GM21526 (cell line): ENCODE measurements around the gene HOXB4.

ENCODE experiments used
- ATAC-seq: cut with Tn5 transposase; IDR thresholded peaks from one replicate; pipeline ENCODE4 v1.9.1; 2021; ENCODE audit warnings: moderate library complexity; ENCODE audit not compliant: unreplicated experiment, low FRiP score

Gene HOXB4

DNA sequence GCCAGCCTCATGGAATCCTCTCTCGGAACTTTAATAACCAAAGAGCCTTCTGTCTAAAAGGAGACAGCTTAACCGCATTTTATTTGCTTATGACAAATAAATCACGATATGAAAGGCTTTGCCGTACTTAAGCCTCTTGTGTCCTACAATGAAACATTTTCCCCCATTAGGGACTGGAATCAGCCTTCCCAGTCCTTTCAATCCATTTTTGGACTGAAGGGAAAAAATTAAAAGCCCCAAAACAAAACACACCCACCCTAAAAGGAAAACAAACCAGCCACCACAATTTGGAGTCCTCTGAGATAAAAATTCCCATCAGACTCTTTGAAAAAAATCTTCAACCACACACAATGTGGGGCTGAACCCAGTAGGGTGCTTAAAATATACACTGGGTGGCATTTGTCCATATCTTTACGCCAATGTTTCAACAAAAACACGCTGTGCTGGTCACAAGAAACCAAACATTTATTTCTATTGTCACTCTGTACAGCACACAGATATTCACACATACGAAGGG, 3.0 kb downstream of the HOXB4 start:
- no peak for ATAC-seq

DNA sequence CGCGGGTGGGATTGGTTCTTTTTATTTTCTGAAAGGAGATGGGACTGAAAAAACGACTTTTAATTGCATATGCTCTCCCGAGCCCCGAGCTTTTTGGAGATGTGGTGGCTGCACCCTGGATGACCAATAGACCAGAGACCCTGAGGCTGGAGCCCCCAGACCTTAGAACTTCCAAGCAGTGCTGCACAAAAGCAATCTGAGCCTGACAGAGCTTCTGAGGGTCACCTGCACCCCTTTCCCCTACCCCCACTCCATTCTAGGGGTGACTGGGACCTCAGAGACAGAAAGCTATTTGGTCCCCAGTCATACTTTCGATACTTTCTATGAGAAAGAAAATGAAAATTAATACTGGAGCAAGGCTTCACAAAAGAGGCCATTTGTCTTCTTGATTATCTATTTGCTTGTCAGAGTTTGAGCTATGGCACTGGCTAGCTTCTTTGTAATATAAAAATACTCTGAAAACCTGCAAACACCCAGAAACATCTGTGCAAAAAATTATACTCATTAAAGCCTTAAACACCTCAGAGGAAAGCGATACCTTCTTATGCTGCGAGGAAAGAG, 3.6 kb downstream of the HOXB4 start:
- no peak for ATAC-seq

DNA sequence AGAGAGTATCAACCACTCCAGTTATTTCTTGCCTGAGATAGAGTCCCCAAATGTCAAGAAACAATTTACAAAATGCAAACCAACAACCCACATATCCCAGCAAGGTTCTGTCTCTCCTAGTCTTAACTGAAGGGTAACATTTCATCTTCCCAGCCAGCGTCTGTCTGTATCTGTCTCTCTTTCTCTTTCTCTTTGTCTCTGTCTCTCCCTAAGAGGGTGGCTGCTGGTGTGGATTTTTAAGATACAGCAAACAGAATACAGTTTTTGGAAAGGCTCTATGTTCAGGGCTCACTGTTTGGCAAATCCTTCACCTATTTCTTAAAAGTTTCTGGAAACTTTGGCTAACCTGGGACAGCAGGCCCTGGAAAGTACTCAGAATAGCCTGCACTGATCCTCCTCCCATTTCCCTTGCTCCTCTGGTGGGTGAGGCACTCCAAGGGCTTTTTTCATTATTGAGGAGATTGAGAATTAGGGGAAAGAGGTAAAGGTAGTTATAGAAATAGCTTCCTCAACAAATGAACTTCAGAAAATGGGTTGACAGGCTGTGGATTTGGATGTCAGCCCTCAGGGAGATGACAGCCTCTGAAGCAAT, 6.2 kb downstream of the HOXB4 start:
- ATAC-seq = no peak

DNA sequence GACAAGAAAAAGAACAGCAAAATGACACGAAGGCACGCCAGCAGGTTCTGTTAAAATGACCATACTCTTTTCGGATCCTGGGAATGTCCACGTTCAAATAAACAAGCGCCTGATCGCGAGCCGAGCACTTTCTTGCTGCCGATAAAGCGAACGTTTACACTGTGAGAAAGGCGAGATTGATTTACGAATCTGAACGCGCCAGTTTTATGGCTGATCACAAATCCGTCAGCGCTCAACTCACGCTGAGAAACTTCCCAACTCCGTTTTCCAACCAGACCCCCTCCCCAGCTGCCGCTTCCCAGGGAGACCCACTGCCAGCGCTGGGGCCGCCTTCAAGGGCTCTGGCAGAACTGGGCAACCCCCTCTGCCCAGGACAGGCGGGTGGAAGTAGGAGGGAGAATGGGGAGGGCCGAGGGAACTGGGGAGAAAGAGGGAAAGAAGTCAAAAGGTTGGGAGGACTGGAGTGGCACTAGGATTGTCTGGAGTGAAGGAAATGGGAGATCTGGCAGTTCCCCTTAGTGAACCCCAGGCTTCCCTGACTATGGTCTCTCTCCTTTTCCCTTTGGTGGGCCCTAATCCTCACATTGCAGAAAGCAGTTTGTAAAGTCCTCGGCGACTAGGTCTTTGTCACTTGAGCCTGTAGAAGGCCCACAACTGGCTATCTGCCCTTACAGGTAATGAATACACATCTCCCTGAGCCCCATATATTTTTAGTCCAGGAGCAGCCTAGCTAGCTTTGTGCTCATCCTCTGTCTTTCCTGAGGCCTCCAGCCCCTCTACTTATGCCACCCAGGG, 6.9 kb downstream of the HOXB4 start:
- no peak for ATAC-seq

DNA sequence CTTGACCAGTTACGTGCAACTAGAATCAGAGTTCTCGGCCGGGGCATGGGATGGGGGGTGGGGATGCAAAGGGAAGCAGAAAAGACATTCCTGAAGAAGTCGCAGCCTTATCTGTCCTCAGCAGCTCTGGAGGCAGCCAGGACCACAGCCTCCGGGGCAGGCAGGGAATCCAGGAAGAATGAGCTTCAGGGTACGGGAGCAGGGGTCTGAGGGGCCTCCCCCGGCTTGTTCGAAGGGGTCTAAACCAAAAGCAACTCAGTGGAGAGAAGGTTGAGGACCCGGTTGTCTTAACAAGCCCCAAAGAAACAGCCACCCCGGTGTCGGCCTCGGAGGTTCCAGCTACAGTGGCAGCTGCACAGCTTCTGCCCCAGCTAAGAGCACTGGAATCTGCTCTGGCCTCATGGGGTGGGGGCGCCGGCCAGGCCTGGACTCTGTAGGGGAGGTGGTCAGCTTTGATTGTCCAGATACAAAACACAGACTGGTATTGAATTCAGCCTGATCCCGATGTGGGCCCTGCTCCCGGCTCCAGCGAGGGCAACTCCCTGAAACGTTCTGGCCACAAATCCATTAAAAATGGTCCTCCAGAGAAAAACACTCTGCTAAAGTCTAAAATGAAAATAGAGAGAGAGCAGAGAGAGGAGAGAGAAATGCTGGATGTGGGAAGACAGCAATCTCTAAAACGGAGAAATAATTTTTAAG, 7.7 kb downstream of the HOXB4 start:
- ATAC-seq = no peak

DNA sequence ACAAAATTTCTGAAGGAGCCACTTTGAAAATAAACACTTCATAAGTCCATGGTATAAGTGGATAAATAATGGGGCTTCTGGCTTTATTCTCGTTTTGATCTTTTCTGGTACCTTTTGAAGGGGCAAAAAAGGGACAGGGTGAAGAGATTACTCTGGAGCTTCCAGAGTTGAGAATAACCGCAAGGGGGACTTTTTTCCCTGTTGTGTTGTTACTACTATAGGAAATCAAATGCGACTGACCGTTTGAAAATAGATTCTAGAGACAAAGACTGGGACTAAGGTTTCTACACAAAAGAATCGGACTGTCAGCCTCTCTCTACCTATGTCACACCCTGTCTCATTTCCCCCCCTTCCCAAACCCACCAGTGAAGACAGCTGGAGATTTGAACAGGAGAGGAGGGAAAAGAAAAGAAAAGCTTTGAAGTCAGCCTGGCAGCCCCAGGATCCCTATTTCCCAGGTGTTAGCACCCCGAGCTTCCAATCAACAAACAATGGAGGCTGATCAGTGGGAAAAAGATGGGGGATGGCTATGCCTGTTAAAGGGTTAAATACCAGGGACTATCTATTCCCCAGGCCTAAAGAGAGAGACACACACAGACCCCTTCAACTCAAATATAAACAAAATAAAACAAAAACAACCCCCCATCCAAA, 8.4 kb downstream of the HOXB4 start:
- no peak for ATAC-seq

DNA sequence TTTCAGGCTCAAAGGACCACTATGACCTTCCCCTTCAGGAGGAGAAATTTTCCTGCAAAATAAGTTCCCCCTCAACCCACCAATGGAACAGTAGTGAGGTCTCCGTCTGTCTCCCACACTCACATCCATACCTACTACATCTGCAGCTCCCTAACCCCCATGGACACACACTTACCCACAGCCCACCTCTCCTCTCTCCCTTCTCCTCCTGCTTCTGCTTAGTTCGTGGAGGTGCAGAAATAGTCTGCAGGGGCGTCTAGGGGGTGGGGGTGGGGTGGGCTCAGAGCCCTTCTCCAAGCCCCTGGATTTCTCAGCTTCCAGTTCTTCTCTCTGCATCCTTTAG, 8.9 kb downstream of the HOXB4 start:
- no peak for ATAC-seq

DNA sequence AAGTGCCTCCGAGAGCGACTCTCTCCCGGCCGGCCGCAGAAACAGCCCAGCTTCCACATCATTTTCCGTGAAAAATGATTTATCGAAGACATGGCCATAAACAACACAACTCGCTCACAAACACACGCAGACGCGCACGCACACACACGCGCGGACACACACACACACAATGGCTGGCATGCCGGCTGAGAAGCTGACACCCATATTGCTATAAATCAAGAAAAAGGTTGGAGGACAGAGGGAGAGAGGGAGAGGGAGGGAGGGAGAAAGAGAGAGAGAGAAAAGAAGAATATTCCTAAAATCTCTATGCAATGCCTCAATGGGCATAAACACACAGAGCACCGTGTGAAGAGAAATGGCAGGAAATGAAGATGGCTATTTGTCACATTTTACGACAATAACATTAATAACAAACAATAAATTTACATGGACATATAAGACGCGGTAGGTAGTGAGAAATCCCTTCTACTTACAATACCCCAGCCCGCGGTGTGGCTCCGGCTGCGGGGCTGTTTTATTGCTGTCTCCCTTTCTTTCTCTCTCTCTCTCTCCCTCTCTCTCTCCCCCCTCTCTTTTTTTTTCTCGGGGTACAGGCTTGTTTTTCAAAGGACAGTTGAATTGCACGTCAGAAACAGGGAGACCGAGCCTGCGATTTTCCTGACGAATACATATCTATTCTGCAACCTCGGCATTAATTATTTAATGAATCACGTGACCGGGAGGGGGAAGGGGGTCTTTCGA, 9.5 kb downstream of the HOXB4 start:
- ATAC-seq = no peak

DNA sequence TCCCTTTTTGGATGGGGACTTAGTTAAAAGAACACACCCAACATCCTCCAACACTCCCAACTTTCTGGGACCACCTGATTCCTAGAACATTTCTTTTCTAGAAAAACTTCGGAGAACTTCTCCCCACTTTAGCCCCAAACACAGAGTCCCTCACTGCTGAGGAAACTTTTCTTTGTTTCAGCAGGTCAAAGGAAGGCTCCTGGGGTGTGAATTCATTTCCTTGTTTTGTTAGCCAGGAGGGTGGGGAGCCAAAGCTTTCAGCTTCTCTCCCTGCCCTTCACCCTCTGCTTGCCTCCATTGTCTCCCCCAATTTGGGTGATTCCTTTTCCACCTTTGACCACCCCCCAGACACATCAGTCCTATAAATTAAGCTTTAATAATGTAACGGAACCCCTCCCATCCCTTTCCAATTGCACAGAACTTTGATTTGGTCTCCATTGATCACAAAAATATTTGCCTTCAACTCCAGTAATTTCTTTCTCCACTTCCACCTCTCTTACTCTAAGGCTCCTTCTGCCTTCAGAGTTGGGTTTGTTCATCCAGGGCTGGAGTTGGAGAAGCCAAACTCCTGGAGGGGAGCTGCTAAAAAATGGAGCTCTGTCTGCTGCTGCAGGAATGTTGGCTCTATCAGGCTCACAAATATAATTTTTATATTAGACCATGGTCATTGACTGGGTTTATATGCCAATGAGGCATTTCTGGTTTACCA, 10.3 kb downstream of the HOXB4 start:
- no peak for ATAC-seq

DNA sequence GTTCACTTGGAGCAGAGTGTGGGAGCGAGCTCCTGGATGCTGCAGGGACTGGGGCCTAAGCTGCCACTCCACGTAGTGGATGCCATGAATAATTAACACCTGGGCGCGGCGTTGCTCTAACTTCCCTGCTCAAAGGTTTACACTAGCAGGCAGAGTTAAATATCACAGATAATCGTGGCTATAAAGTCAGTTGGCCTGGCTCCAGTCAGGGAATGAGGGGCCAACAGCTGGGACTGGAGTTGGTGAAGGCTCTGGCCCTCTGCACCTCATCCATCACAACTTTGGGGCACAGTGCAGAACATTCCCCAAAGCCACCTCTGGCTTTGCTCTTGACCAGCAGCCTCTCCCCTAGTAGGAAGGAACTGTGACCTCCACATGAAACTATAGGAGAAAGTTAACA, 10.9 kb downstream of the HOXB4 start:
- ATAC-seq = no peak

DNA sequence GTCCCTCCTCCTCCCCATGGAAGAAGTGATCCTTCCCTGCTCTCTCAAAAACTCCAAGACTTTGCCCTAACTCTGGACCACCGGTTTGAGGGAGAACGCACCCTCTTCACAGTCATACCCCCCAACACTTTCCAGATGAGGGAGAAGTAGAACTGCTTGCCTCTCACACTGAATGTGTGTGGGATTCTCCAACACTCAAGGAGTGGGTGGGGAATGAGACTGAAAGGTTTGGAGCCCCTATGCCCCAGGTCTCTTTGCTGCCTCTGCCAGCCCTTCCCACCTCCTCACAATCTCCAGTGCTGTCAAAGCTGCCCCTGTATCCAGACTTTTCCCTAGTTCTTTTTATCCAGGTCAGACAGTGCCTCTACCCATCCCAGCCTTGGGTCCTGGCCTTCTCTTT, 11.4 kb downstream of the HOXB4 start:
- ATAC-seq = no peak

DNA sequence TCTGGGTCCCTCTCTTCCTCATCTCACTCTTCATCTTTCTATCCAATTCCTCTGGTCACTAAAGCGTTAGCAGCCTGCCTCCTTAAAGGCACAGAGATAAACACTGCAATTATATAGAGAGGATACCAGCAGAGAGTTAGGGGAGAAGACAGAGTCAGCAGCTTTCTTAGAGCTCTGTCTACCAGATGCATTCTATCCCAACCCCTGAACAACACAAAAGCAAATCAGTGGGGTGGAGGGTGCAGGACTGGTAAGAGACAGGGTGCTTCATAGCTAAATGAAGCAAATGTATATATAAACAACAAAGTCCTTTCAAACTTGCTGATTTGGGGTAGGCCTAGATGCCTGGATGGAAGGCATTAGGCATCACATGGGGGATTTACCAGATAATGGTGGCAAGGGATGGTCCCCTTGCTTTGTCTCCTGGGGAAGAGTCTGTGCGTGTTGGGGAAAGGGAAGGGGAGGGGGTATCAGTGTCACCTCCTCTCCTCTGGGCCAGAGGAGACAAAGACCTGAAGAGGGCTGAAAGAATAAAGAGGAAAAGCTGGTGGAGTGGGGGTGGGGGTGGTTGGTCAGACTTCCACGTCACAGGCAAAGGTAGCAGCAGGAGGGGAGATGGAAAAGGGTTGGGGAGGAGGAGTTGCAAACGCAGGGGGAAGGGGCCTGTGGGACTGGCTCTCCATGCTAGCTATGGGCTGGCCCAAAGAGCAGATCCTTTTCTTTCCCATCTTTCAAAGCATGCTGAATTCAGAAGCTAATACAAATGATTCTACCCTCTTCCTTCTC, 12.0 kb downstream of the HOXB4 start:
- ATAC-seq = no peak

DNA sequence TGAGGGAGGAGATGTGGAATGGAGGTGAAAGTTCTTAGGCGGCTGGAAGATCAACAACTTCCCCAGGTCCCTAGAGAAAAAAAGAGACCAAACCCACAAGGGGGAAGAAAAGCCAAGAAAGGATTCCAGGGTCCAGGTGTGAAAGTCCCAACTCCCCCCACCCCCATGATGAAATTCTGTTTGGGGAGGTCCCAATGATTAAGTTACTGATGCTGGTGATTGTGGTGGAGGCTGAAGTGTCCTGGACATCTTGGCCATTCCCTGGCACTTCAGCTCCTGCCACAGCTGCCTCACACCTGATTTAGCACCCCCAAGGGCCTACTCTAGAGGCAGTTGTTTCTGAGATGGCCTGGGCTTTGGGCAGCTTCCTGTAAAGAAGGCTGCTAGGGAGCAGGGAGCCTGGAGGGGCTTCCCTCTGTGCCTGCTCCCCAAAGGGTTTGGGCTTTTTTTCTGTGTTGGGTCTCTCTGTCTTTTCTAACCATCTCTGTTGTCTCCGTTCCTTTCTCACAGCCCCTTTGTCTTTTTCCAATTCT, 13.1 kb downstream of the HOXB4 start:
- no peak for ATAC-seq

DNA sequence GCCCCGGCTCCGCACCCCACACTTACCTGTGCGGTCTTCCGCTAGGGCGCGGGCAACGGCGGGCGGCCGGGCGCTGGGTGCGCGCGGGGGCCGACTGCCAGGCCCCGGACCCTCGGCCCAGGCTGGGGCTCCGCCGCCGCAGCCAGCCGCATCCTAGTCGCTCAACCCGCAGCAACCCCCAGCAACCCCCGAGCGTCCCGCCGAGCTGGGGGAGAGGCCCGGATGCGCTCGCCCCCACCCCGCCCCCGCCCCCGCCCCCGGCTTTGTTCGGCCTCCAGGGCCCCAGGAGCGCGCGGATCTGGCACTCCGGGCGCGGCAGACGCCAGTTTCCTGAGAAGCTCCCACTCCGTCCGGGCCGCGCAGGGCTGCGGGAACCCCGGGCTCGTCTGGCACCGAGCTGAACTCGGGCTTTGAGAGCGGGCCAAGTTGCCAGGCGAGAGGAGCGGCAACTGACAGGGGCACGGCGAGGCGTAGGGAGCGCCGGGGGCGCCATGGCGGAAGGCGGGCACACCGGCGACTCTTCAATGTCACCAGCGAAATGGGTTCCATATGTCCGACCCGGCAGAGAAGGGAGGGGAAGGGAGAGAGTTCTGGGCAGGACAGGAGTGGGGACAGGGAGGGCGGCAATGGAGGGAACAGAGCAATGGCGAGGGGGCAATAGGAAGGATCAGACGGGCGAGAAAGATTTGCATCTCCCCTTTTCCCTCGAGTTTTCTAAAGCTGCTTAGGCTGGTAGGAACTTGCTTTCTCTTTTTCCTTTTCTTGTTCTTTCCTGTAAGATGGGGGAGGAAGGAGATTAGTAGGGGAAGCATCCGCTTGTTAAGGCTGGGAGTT, 13.7 kb downstream of the HOXB4 start:
- ATAC-seq = no peak

DNA sequence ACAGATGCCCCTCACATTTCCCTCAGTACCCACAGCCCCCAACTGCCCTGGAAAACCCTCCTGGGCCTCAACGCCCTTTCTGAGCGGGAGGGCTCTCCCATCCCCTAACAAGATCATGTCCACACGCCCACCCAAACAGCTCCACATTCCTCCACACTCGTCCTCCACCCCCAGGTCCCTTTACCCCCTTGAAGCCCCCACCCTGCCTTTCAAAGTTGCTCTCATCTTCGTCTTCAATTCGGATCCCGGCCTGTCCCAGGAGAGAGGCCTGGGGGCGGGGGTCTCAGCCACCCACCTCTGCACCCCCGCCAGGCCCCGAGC, 14.3 kb downstream of the HOXB4 start:
- no peak for ATAC-seq

DNA sequence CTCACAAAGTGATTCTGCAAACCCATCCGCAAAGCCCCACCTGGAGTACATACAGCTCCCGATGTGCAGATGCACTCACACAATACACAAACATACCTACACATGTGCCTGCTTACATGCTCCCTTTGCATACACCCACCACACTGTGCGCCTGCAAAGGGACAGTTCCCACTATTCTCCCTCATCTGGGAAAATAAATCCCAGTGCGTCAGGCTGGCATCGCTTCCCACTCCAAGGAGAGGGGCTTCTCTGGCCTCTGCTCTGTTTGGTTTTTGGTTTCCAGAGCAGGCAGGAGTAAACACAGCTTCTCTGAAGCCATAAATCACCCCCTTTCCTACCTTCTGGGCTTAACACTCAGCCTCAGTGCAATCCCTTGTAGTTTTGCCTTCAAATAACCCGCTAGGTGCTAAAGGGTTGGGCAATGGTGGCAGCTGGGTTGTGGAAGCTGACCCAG, 14.7 kb downstream of the HOXB4 start:
- ATAC-seq = no peak

DNA sequence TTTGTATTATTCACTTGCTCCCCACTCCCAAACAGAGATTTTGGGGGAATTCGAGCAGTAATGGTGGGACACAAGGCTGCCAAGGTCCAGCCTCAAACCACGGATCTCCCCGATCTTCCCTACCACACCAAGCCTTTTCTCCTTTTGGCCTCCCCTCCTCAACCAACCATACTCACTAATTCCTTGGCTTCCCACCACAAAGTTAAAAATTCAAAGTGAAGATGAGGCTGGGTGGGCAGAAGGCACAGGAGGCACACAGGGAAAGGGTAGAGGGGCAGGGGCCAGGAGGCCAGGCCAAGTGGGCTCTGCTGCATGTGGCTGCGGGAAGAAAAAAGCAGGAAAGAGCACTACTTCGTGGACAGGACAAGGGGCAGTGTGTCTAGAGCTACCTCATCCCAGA, 15.2 kb downstream of the HOXB4 start:
- ATAC-seq = no peak
